Endothelial cell of umbilical vein (primary cell): ENCODE measurements around the gene KCNAB2. TPM values are rescaled to one million over a fixed set of nuclear protein-coding genes. Genes with fewer than 3 reads are reported as not detected.

ENCODE experiments used
- BruUV-seq: library from RNA; stranded (reverse); fragments of 400-500 nt; replicated peaks from 2 replicates; lab custom pipeline; 2021; lab: Mats Ljungman, UMichigan
- CTCF ChIA-PET: fragments of 300-600, 350-600 bp; sonication (Branson Sonifier 250); formaldehyde crosslinking; loops from one replicate; lab custom pipeline; 2021; ENCODE audit warnings: antibody characterized with exemption, inconsistent platforms; lab: Charles Lee
- POLR2A ChIA-PET: fragments of 300-600, 350-600 bp; sonication (Branson Sonifier 250); formaldehyde crosslinking; loops from one replicate; lab custom pipeline; 2021; ENCODE audit warnings: antibody characterized with exemption, inconsistent platforms; lab: Charles Lee
- DNase-seq: peaks from one replicate; pipeline ENCODE4 v3.0.0-alpha.2; 2011; ENCODE audit warnings: low read depth, low spot score
- FAIRE-seq: peaks from 2 replicates; lab custom pipeline; 2011; peaks lifted over from hg19 to GRCh38; lab: Jason Lieb, UNC
- H2AFZ ChIP-seq: 2 replicates; pipeline ENCODE4 v1.6.0; 2012; ENCODE audit warnings: low read depth, low read length, control low read depth, inconsistent platforms
- H3K27ac ChIP-seq: 2 replicates; pipeline ENCODE4 v1.5.1; 2011; ENCODE audit warnings: low read depth, mild to moderate bottlenecking, control low read depth, low read length, moderate library complexity; ENCODE audit not compliant: insufficient read depth
- H3K27me3 ChIP-seq, 2 experiments: 2 replicates each; pipeline versions ENCODE4 v1.6.0 to v1.6.1; 2011; ENCODE audit warnings: low read length in 2 of 2, mixed read lengths in 1 of 2; ENCODE audit not compliant: control insufficient read depth in 2 of 2, insufficient read depth in 2 of 2
- H3K36me3 ChIP-seq, 2 experiments: 2 replicates in 1 of 2; 3 replicates in 1 of 2; pipeline ENCODE4 v1.5.1; 2011; ENCODE audit warnings: low read length in 2 of 2, mild to moderate bottlenecking in 1 of 2, moderate library complexity in 1 of 2; ENCODE audit not compliant: control insufficient read depth in 2 of 2, insufficient read depth in 2 of 2; ENCODE audit errors: extremely low read depth in 1 of 2
- H3K4me1 ChIP-seq: 3 replicates; pipeline ENCODE4 v1.5.1; 2011; ENCODE audit warnings: mild to moderate bottlenecking, low read length; ENCODE audit not compliant: control insufficient read depth, insufficient read depth; ENCODE audit errors: extremely low read depth
- H3K4me2 ChIP-seq: 2 replicates; pipeline ENCODE4 v1.6.1; 2011; ENCODE audit warnings: low read length, control low read depth, mixed read lengths; ENCODE audit not compliant: insufficient read depth
- H3K4me3 ChIP-seq, 3 experiments: fragments of 200-600 bp in 1 of 3; sonication (generic), shearing (Covaris generic) in 1 of 3; replicated peaks in 1 of 3; 2 replicates each; pipeline ENCODE4 v1.5.1; 2011 to 2016; ENCODE audit warnings: control low read depth in 3 of 3, low read length in 3 of 3, mild to moderate bottlenecking in 2 of 3, inconsistent platforms in 1 of 3, low read depth in 1 of 3, moderate library complexity in 1 of 3; ENCODE audit not compliant: insufficient read depth in 1 of 3
- H3K79me2 ChIP-seq: 2 replicates; pipeline ENCODE4 v1.6.0; 2012; ENCODE audit warnings: low read length, inconsistent platforms; ENCODE audit not compliant: control insufficient read depth, insufficient read depth
- H3K9ac ChIP-seq: replicated peaks from 2 replicates; pipeline ENCODE3; 2011; ENCODE audit warnings: low read length, control low read depth; ENCODE audit not compliant: insufficient read depth; ENCODE audit errors: extremely low read depth
- H3K9me1 ChIP-seq: replicated peaks from 3 replicates; pipeline ENCODE4 v1.6.0; 2011; ENCODE audit warnings: mild to moderate bottlenecking, low read length; ENCODE audit not compliant: control insufficient read depth, insufficient read depth; ENCODE audit errors: extremely low read depth
- H3K9me3 ChIP-seq: replicated peaks from 2 replicates; pipeline ENCODE4 v1.5.1; 2012; ENCODE audit warnings: low read length, inconsistent platforms; ENCODE audit not compliant: control insufficient read depth, insufficient read depth
- H4K20me1 ChIP-seq: replicated peaks from 2 replicates; pipeline ENCODE3; 2011; ENCODE audit warnings: mild to moderate bottlenecking, low read length; ENCODE audit not compliant: control insufficient read depth, insufficient read depth; ENCODE audit errors: extremely low read depth
- EZH2 ChIP-seq: IDR thresholded peaks from 2 replicates; pipeline ENCODE4 v1.6.1; 2012; ENCODE audit warnings: borderline replicate concordance, low read depth, mild to moderate bottlenecking, moderate library complexity, low read length, inconsistent platforms; ENCODE audit not compliant: severe bottlenecking
- FOS ChIP-seq: IDR thresholded peaks from 2 replicates; pipeline ENCODE4 v1.6.1; 2011; ENCODE audit warnings: mild to moderate bottlenecking, low read length, moderate library complexity, borderline replicate concordance; ENCODE audit not compliant: insufficient read depth
- GATA2 ChIP-seq: IDR thresholded peaks from 2 replicates; pipeline ENCODE4 v1.7.0; 2011; ENCODE audit warnings: low read depth, mild to moderate bottlenecking, moderate library complexity, mixed read lengths, low read length; ENCODE audit not compliant: insufficient read length, insufficient read depth
- JUN ChIP-seq: IDR thresholded peaks from 2 replicates; pipeline ENCODE4 v1.6.1; 2011; ENCODE audit warnings: borderline replicate concordance, low read depth; ENCODE audit not compliant: insufficient read length, insufficient read depth
- MYC ChIP-seq: IDR thresholded peaks from one replicate; pipeline ENCODE4 v1.6.1; 2011; ENCODE audit warnings: mild to moderate bottlenecking, low read depth, low read length
- POLR2A ChIP-seq: IDR thresholded peaks from 2 replicates; pipeline ENCODE4 v1.6.1; 2012; ENCODE audit warnings: low read depth, mild to moderate bottlenecking, control low read depth, low read length
- POLR2AphosphoS5 ChIP-seq: IDR thresholded peaks from 2 replicates; pipeline ENCODE4 v1.6.1; 2012; ENCODE audit warnings: low read depth, mild to moderate bottlenecking, control low read depth, low read length, moderate library complexity; ENCODE audit not compliant: insufficient read depth
- dilution Hi-C: fragments of 300-500 bp; cut with MboI; formaldehyde crosslinking; loops from one replicate; pipeline ENCODE4 v1.15.0; 2019; ENCODE audit warnings: low sequenced_read_pairs; ENCODE audit not compliant: extremely low pct_ligation_motif_present
- intact Hi-C: fragments of 100-400 bp; cut with micrococcal nuclease; formaldehyde crosslinking; loops from one replicate; pipeline ENCODE4 v1.10.0; 2022
- polyA plus RNA-seq, 4 experiments: library from polyadenylated mRNA; depleted of rRNA in 3 of 4; stranded (reverse) in 3 of 4; unstranded in 1 of 4; fragments of >200 nt; gene quantifications; 2 replicates each; pipeline versions ENCODE4 v1.2.1 to v1.2.3, GENCODE V29; 2011 to 2012; ENCODE audit warnings: missing spikeins in 1 of 4
- total RNA-seq: library from RNA; stranded (reverse); gene quantifications from 2 replicates; pipeline ENCODE4 v1.2.3, GENCODE V29; 2021
- TF ChIP-seq, protein P1 (sequence below), 2 donors: IDR thresholded peaks; 1 replicate in 1 of 2; 2 replicates in 1 of 2; pipeline ENCODE4 v1.5.1; 2011; ENCODE audit warnings: low read length in 2 of 2, mild to moderate bottlenecking in 2 of 2, moderate library complexity in 2 of 2, control low read depth in 1 of 2, inconsistent platforms in 1 of 2, low read depth in 1 of 2; ENCODE audit not compliant: insufficient read depth in 1 of 2; ENCODE audit errors: extremely low read depth in 1 of 2
- TF ChIP-seq, protein P2 (sequence below): IDR thresholded peaks from 2 replicates; pipeline ENCODE4 v1.6.1; 2011; ENCODE audit not compliant: insufficient read depth, insufficient read length

The KCNAB2 gene
- total and polyA plus RNA-seq, 2 donors (not counting 3 experiments of a cell fraction or from before 2014, with no cell fraction given): 2.4 to 3.8 TPM

- Histone ChIP-seq H3K4me3 (no peak overlapping the region), H3K79me2 (no peaks in the 10 kb centered on the region), H3K27ac (no peak overlapping the region), H2AFZ (no peak overlapping the region), H3K9me3 (no peaks in the 10 kb centered on the region), H3K9me1 (no peaks in the 10 kb centered on the region), H3K36me3 (no peaks in the 10 kb centered on the region), H3K4me1 (no peaks in the 10 kb centered on the region), H3K9ac (no peak overlapping the region), H4K20me1 (no peaks in the 10 kb centered on the region), H3K4me2 (no peak overlapping the region), H3K27me3 (peaks cover 0 to 2% of the 10 kb centered on the region in 2 experiments)
- dilution Hi-C loops (no loop called here), intact Hi-C loops (no loop called here)
- CTCF ChIA-PET: interaction anchor here (1.3 kb wide), 1 partner anchor 116 kb away, joined by 3 read pairs; no protein-coding TSS in a partner anchor
- POLR2A ChIA-PET: no interaction called here
- BruUV-seq: no TSS peak
- FAIRE-seq: no peak
- TF ChIP-seq POLR2A: no peak
- TF ChIP-seq FOS: no peak
- TF ChIP-seq JUN: no peak
- TF ChIP-seq MYC: no peak
- TF ChIP-seq POLR2AphosphoS5: no peak
- no peak for TF ChIP-seq GATA2
- TF ChIP-seq, protein P1, sequence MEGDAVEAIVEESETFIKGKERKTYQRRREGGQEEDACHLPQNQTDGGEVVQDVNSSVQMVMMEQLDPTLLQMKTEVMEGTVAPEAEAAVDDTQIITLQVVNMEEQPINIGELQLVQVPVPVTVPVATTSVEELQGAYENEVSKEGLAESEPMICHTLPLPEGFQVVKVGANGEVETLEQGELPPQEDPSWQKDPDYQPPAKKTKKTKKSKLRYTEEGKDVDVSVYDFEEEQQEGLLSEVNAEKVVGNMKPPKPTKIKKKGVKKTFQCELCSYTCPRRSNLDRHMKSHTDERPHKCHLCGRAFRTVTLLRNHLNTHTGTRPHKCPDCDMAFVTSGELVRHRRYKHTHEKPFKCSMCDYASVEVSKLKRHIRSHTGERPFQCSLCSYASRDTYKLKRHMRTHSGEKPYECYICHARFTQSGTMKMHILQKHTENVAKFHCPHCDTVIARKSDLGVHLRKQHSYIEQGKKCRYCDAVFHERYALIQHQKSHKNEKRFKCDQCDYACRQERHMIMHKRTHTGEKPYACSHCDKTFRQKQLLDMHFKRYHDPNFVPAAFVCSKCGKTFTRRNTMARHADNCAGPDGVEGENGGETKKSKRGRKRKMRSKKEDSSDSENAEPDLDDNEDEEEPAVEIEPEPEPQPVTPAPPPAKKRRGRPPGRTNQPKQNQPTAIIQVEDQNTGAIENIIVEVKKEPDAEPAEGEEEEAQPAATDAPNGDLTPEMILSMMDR (IDR thresholded peaks at IDR 0.05; ENCODE audit: extremely low read depth in 1 of 2, insufficient read depth in 1 of 2, low read depth in 1 of 2, low read length in 2 of 2): no peak
- TF ChIP-seq EZH2: no peak
- TF ChIP-seq, protein P2, sequence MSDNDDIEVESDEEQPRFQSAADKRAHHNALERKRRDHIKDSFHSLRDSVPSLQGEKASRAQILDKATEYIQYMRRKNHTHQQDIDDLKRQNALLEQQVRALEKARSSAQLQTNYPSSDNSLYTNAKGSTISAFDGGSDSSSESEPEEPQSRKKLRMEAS: no peak
- DNase-seq: no peak
Observed at GRCh38 chr1:6150006-6150938, 104.6 kb downstream of the KCNAB2 start.

Other genes with a start within 250 kb of the KCNAB2 start
- gene NPHP4, start 53.5 kb upstream of the KCNAB2 start, total RNA-seq: 9.9 and 11.7 TPM in 2 replicates
- gene NPHP4, start 53.5 kb upstream of the KCNAB2 start, polyA plus RNA-seq: 4.4 and 5.0 TPM in 2 replicates
- 0.11 and 0.14 TPM in 2 replicates for gene CHD5, start 134.4 kb downstream of the KCNAB2 start, total RNA-seq
- 0.03 and 0.04 TPM in 2 replicates for gene CHD5, start 134.4 kb downstream of the KCNAB2 start, polyA plus RNA-seq
- 343 and 372 TPM in 2 replicates for gene RPL22, start 153.7 kb downstream of the KCNAB2 start, total RNA-seq
- gene RPL22, start 153.7 kb downstream of the KCNAB2 start, polyA plus RNA-seq: 52.2 and 71.2 TPM in 2 replicates
- gene RNF207, start 160.2 kb downstream of the KCNAB2 start, total RNA-seq: 2.4 and 8.2 TPM in 2 replicates
- 3.2 and 9.6 TPM in 2 replicates for gene RNF207, start 160.2 kb downstream of the KCNAB2 start, polyA plus RNA-seq
- gene ICMT, start 190.1 kb downstream of the KCNAB2 start, total RNA-seq: 66.4 and 66.5 TPM in 2 replicates
- gene ICMT, start 190.1 kb downstream of the KCNAB2 start, polyA plus RNA-seq: 35.5 and 39.2 TPM in 2 replicates
- gene HES3, start 198.3 kb downstream of the KCNAB2 start, total RNA-seq: not detected in 2 replicates
- gene HES3, start 198.3 kb downstream of the KCNAB2 start, polyA plus RNA-seq: not detected in 2 replicates
- 2.8 and 3.1 TPM in 2 replicates for gene GPR153, start 215.2 kb downstream of the KCNAB2 start, total RNA-seq
- gene GPR153, start 215.2 kb downstream of the KCNAB2 start, polyA plus RNA-seq: 3.9 and 4.0 TPM in 2 replicates